ENCODE data around the gene RTKN2. TPM values are rescaled to one million over a fixed set of nuclear protein-coding genes. Genes with fewer than 3 reads are reported as not detected.
A peak's percentile ranks its signal among the peaks of the same experiment; 100 is the strongest.

Gene RTKN2
- polyA plus RNA-seq, 3 donors = 0.07 to 0.08 TPM; not detected in 1

GRCh38 chr10:62259456-62259855 is 9.2 kb downstream of the RTKN2 start:
- intact Hi-C loops (cut with micrococcal nuclease) = loop anchor here in 1 of 2 donors (10.0 kb wide), 1 partner anchor 365 kb away; no protein-coding TSS in a partner anchor
- Mint-ChIP-seq H3K36me3 (peaks cover 8 to 9% of the 10 kb centered on the region in 2 donors), H3K27ac (peak overlapping the region in 3 of 7 donors; percentile 1 to 45 (median 12)), H3K4me1 (no peaks in the 10 kb centered on the region), H3K27me3 (ENCODE audit: low read depth in 3 of 3) (no peaks in the 10 kb centered on the region), H3K9me3 (no peaks in the 10 kb centered on the region), H3K4me3 (no peak overlapping the region)
- Histone ChIP-seq H3K27me3 (ENCODE audit: control insufficient read depth in 2 of 2, insufficient read depth in 2 of 2, low read length in 2 of 2) (no peaks in the 10 kb centered on the region), H3K79me2 (ENCODE audit: insufficient read depth, low read length) (no peaks in the 10 kb centered on the region), H3K4me3 (replicated peaks in 1 of 3; ENCODE audit: low read depth in 2 of 3, low read length in 3 of 3) (no peak overlapping the region), H3K9ac (ENCODE audit: insufficient read depth, low read length, poor library complexity, severe bottlenecking) (no peak overlapping the region), H3K4me1 (ENCODE audit: control insufficient read depth in 1 of 2, insufficient read depth in 2 of 2, low read length in 2 of 2) (no peaks in the 10 kb centered on the region), H3K36me3 (replicated peaks in 1 of 2; ENCODE audit: control insufficient read depth in 1 of 2, insufficient read depth in 2 of 2, low read length in 2 of 2) (no peaks in the 10 kb centered on the region), H2AFZ (ENCODE audit: insufficient read depth, low read depth, low read length, poor library complexity, severe bottlenecking) (no peak overlapping the region), H4K20me1 (ENCODE audit: insufficient read depth, low read length) (no peaks in the 10 kb centered on the region), H3K27ac (ENCODE audit: low read depth in 1 of 2, low read length in 2 of 2) (no peak overlapping the region), H3K4me2 (replicated peaks; ENCODE audit: extremely low read depth, low read length, poor library complexity, severe bottlenecking) (no peak overlapping the region), H3K9me3 (replicated peaks in 1 of 2; ENCODE audit: control insufficient read depth in 1 of 2, insufficient read depth in 1 of 2, low read length in 2 of 2) (no peaks in the 10 kb centered on the region)
- TF ChIP-seq CTCF (IDR thresholded peaks at IDR 0.05) = no peak
- 92% methylated on average over 2 of the region's 4 CpGs for WGBS (ENCODE audit: insufficient coverage)
- DNase-seq = no peak

GRCh38 chr10:62258926-62259325 is 9.7 kb downstream of the RTKN2 start:
- no peaks in the 10 kb centered on the region for H3K9me3 ChIP-seq (replicated peaks in 1 of 2; ENCODE audit: control insufficient read depth in 1 of 2, insufficient read depth in 1 of 2, low read length in 2 of 2)
- no peaks in the 10 kb centered on the region for H3K27me3 ChIP-seq (ENCODE audit: control insufficient read depth in 2 of 2, insufficient read depth in 2 of 2, low read length in 2 of 2)
- Mint-ChIP-seq H3K4me3 (no peak overlapping the region), H3K27me3 (ENCODE audit: low read depth in 3 of 3) (no peaks in the 10 kb centered on the region), H3K9me3 (peaks cover 0 to 4% (median 0%) of the 10 kb centered on the region in 7 donors), H3K4me1 (no peaks in the 10 kb centered on the region), H3K36me3 (peaks cover 8 to 9% of the 10 kb centered on the region in 2 donors), H3K27ac (peak overlapping the region in 1 of 7 donors; percentile 1)
- intact Hi-C loops (cut with micrococcal nuclease) = loop anchor here in 1 of 2 donors (10.0 kb wide), 1 partner anchor 364 kb away; no protein-coding TSS in a partner anchor
- no peak overlapping the region for H3K9ac ChIP-seq (ENCODE audit: insufficient read depth, low read length, poor library complexity, severe bottlenecking)
- no peaks in the 10 kb centered on the region for H4K20me1 ChIP-seq (ENCODE audit: insufficient read depth, low read length)
- no peak overlapping the region for H3K27ac ChIP-seq (ENCODE audit: low read depth in 1 of 2, low read length in 2 of 2)
- no peak overlapping the region for H3K4me3 ChIP-seq (replicated peaks in 1 of 3; ENCODE audit: low read depth in 2 of 3, low read length in 3 of 3)
- no CpG with 5 or more reads among the region's 3 CpGs for WGBS (ENCODE audit: insufficient coverage)
- no peaks in the 10 kb centered on the region for H3K36me3 ChIP-seq (replicated peaks in 1 of 2; ENCODE audit: control insufficient read depth in 1 of 2, insufficient read depth in 2 of 2, low read length in 2 of 2)
- no peak overlapping the region for H3K4me2 ChIP-seq (replicated peaks; ENCODE audit: extremely low read depth, low read length, poor library complexity, severe bottlenecking)
- H2AFZ ChIP-seq (ENCODE audit: insufficient read depth, low read depth, low read length, poor library complexity, severe bottlenecking) = no peak overlapping the region
- TF ChIP-seq CTCF (IDR thresholded peaks at IDR 0.05) = no peak
- DNase-seq = peak in 2 of 3 donors; percentile 5 to 46
- no peaks in the 10 kb centered on the region for H3K79me2 ChIP-seq (ENCODE audit: insufficient read depth, low read length)
- H3K4me1 ChIP-seq (ENCODE audit: control insufficient read depth in 1 of 2, insufficient read depth in 2 of 2, low read length in 2 of 2) = no peaks in the 10 kb centered on the region

Data from CD14-positive monocyte (primary cell).